AG09319 (cell line): ENCODE data around the gene MORF4L1.

Experiments used
- DNase-seq: peaks from one replicate; pipeline ENCODE4 v3.0.0-alpha.2; 2010; ENCODE audit warnings: low read depth; ENCODE audit errors: extremely low read depth
- TF ChIP-seq, protein P1 (sequence below): IDR thresholded peaks from 2 replicates; pipeline ENCODE4 v1.5.1; 2011; ENCODE audit warnings: low read depth, mild to moderate bottlenecking, inconsistent platforms, low read length, moderate library complexity

The MORF4L1 gene

DNA sequence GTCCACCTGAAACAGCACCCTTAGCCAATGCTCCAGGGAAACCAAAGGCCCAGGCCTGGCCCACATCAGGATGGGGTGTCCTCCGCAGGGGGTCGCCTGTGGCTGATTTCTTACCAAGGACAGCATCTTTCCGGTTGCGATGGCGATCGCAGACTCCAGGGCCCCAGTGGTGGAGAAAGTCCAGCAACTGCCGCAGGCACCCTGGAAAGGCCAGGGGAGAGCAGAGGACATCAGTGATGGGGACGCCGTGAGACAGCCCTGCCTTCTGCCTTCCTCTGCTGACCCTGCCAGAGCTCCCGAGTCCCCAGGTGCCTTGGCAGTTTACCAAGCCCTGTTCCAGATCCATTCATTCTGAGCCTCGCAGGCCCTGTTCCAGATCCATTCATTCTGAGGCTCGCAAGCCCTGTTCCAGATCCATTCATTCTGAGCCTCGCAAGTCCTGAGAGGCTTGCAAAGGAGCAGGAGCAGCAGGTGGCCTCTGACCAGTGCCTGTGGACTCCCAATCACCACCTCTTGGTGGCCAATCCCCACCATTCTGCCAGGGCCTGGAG is 59.6 kb downstream of the MORF4L1 start:
- TF ChIP-seq, protein P1, sequence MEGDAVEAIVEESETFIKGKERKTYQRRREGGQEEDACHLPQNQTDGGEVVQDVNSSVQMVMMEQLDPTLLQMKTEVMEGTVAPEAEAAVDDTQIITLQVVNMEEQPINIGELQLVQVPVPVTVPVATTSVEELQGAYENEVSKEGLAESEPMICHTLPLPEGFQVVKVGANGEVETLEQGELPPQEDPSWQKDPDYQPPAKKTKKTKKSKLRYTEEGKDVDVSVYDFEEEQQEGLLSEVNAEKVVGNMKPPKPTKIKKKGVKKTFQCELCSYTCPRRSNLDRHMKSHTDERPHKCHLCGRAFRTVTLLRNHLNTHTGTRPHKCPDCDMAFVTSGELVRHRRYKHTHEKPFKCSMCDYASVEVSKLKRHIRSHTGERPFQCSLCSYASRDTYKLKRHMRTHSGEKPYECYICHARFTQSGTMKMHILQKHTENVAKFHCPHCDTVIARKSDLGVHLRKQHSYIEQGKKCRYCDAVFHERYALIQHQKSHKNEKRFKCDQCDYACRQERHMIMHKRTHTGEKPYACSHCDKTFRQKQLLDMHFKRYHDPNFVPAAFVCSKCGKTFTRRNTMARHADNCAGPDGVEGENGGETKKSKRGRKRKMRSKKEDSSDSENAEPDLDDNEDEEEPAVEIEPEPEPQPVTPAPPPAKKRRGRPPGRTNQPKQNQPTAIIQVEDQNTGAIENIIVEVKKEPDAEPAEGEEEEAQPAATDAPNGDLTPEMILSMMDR: no peak
- no peak for DNase-seq

DNA sequence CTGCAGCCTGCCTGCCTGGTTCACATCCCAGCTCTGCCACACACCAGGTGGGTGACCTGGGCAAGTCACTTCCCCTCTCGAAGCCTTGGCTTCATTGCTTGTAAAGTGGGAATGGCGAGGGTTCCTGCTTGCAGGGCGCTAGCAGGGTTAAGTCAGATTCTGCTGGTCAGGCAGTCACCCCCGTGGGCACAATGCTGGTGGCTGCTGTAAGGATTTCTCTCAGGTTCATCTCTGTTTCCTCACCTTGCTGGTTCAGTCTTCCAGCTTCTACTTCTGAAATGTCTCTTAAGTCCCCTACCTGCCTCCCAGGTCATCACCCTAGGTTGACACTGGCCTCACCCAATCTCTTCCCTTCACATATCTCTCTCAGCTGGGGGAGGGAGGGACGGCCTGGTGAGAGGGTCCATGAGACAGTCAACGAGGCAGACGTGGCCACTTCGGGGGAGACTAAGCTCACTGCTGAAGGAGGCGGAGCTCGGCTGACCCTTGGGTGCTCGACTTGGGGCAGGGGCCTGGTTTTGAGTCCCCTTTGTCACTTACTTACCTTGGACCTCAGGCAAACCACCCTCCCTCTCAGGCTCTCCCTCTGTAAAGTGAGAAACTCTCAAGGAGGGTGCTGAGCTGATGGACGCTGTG is 60.6 kb downstream of the MORF4L1 start:
- DNase-seq: no peak
- TF ChIP-seq, protein P1: no peak

DNA sequence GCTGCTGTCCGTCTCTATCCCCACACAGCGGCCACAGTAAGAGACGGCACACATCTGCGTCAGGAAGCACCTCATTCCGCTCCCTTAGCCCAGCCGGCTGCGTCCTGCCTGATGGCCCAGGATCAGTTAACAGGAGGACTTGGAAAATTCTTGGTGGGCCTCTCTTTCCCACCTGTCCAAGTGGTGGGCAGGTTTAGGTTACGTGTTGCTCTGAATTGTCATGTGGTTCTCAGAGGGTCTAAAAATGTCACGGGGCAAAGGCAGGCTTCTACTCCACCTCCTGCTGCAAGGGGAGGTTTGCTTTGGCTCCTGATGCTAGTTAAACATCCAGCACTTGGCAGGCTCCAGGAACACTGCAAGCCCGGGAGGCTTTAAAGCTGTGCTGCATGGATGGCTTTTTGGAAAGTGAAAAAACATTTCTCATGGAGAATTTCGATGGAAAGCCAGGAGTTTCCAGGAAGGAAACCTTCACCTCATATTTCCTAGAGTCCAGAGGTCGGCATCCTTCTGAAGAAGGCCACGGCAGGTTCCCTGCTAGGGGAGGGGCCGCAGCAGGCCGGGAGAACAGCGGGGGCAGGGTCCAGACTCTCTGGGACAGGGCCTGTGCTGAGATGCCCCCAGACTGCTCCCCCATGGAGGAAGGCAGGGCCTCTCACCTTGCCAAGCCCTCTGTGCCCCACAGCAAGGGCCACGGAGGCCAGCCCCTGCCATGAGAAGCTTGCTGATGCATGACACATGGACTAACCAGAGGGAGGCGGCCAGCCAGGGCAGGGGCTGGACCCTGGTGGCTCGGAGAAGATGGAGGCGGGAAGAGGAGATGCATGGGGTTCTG is 61.3 kb downstream of the MORF4L1 start:
- DNase-seq: no peak
- TF ChIP-seq, protein P1: no peak

DNA sequence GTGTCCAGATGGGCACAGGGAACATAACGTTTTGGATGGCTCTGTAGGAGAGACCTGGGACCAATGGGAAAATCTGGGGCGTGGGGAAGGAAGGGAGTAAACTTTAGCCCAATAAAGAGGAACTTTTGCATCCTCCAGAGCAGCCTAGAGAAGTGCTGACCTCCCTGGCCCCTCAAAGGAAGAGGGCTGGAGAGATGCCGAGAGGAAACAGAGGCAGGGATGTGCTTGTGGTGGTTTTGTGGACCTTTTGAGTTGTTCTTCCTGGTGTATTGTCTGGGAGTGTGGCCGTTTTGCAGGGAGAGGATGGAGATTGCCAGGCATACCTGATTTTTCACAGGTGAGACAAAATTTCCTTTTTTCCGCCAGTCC is 61.9 kb downstream of the MORF4L1 start:
- DNase-seq: no peak
- TF ChIP-seq, protein P1: no peak

DNA sequence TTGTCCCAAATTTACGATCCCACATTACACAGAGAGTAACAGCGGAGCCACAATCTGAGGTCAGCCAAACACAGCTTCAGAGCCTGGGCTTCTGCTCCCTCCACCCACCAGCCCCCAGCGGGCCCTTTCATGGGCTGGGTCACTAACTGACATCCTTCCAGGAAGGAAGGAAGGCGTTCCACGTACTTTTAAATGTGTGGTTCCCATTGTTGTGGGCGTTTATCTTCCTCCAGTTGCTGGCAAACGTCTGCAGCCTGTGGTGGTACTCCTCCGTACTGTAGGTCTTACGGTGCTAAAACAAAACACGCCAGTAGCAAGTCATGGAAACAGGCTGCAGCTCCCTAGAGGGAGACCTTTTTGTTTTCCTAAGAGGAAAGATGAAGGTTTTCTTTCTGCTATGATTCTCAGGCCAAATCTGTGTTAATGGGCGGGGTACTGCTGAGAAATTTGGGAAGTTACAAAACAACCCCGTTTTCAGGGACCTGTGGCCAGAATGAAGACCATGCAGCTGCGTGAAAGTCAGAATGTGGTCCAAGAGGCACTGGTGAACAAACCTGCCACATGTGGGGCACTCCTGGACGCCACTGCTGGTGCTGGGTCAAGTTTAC is 64.5 kb downstream of the MORF4L1 start:
- no peak for DNase-seq
- TF ChIP-seq, protein P1: no peak

DNA sequence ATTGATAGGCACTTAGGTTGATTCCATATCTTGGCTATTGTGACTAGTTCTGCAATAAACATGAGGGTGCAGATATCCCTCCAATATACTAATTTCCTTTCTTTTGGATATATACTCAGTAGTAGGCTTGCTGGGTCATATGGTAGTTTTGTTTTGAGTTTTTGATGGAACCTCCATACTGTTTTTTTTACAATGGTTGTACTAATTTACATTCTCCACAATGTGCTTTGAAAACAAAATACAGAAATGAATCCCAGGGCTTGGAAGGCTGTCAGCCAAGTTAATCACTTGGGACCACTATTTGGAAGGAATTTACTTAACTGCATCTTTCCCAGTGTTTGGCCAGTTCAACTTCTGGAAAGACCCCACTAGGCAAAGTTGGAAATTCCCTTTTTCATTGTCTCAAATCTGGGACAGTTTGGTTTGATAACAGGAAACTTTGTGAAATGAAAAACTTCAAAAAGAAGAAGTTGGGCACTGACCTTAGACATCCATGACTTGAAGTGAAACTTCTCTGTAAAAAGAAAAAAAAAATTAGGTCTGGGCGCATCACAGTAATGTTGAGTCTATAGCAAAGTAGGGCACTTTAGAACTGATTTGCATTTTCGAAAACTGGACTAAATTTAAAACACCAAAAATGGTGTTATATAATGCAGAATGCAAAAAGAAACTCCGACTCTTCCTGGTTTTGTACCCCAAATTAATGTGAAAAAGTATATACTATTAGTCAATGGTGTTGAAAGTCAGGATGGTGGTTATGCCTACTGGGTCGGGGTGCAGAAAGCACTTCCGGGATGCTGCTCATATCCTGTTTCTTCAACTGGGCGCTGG is 66.2 kb downstream of the MORF4L1 start:
- TF ChIP-seq, protein P1: no peak
- no peak for DNase-seq
